PC-3 (cell line): ENCODE measurements around the gene LRP1B. TPM values are rescaled to one million over a fixed set of nuclear protein-coding genes. Genes with fewer than 3 reads are reported as not detected.
A peak's percentile ranks its signal among the peaks of the same experiment; 100 is the strongest.

Source experiments
- ATAC-seq: fragments of 200-7000 bp; cut with Tn5 transposase; 2 replicates; pipeline ENCODE4 v1.9.1; 2020; ENCODE audit warnings: mild to moderate bottlenecking, moderate library complexity
- BruUV-seq: library from RNA; stranded (reverse); fragments of 400-500 nt; replicated peaks from 2 replicates; lab custom pipeline; 2021; lab: Mats Ljungman, UMichigan
- CTCF ChIA-PET: fragments of 300-600 bp; sonication (Branson Sonifier 250); formaldehyde crosslinking; loops from one replicate; lab custom pipeline; 2022; ENCODE audit warnings: antibody characterized with exemption; lab: Charles Lee
- POLR2A ChIA-PET: fragments of 300-600 bp; sonication (Branson Sonifier 250); formaldehyde crosslinking; loops from one replicate; lab custom pipeline; 2022; ENCODE audit warnings: antibody characterized with exemption; ENCODE audit not compliant: unreplicated experiment; lab: Charles Lee
- DNase-seq: peaks from one replicate; pipeline ENCODE4 v3.0.0-alpha.2; 2015
- H2AFZ ChIP-seq: fragments of 300-600 bp; sonication (generic); 2 replicates; pipeline ENCODE4 v1.6.0; 2016; ENCODE audit warnings: antibody characterized with exemption, low read length
- H3F3A ChIP-seq: fragments of 300-600 bp; sonication (generic); one replicate; pipeline ENCODE4 v1.6.0; 2017; ENCODE audit warnings: antibody characterized with exemption, low read length, control low read depth, mild to moderate bottlenecking; ENCODE audit not compliant: unreplicated experiment
- H3K27ac ChIP-seq: fragments of 300-600 bp; sonication (generic); 2 replicates; pipeline ENCODE4 v1.5.1; 2016; ENCODE audit warnings: mild to moderate bottlenecking, low read length
- H3K27me3 ChIP-seq: fragments of 300-600 bp; sonication (generic); 2 replicates; pipeline ENCODE4 v1.6.1; 2016; ENCODE audit warnings: low read length, mixed read lengths
- H3K36me3 ChIP-seq: fragments of 300-600 bp; sonication (generic); 2 replicates; pipeline ENCODE4 v1.6.1; 2016; ENCODE audit warnings: low read depth, mixed run types, low read length, mixed read lengths
- H3K4me1 ChIP-seq: fragments of 300-600 bp; sonication (generic); 2 replicates; pipeline ENCODE4 v1.5.1; 2016; ENCODE audit warnings: low read length; ENCODE audit not compliant: insufficient read depth
- H3K4me2 ChIP-seq: fragments of 300-600 bp; sonication (generic); 2 replicates; pipeline ENCODE4 v1.6.0; 2016; ENCODE audit warnings: low read length
- H3K4me3 ChIP-seq: fragments of 300-600 bp; sonication (generic); 2 replicates; pipeline ENCODE4 v1.5.1; 2016; ENCODE audit warnings: mild to moderate bottlenecking, low read length, mixed read lengths
- H3K79me2 ChIP-seq: fragments of 300-600 bp; sonication (generic); 2 replicates; pipeline ENCODE4 v1.6.1; 2017; ENCODE audit warnings: low read length, mixed read lengths
- H3K9ac ChIP-seq: fragments of 300-600 bp; sonication (generic); 2 replicates; pipeline ENCODE4 v1.6.0; 2016; ENCODE audit warnings: mild to moderate bottlenecking, low read length
- H3K9me2 ChIP-seq: fragments of 300-600 bp; sonication (generic); replicated peaks from 2 replicates; pipeline ENCODE4 v1.6.1; 2016; ENCODE audit warnings: mixed run types, low read length, mixed read lengths
- H3K9me3 ChIP-seq: fragments of 300-600 bp; sonication (generic); 2 replicates; pipeline ENCODE4 v1.6.1; 2016; ENCODE audit warnings: low read length, mixed read lengths
- H4K20me1 ChIP-seq: fragments of 300-600 bp; sonication (generic); 2 replicates; pipeline ENCODE4 v1.6.1; 2016; ENCODE audit warnings: low read length, mixed read lengths
- EZH2 ChIP-seq: fragments of 300-600 bp; sonication (generic); IDR thresholded peaks from one replicate; pipeline ENCODE4 v1.6.1; 2017; ENCODE audit warnings: antibody characterized with exemption, mild to moderate bottlenecking, low read length; ENCODE audit not compliant: unreplicated experiment
- EZH2phosphoT487 ChIP-seq: fragments of 300-600 bp; sonication (generic); IDR thresholded peaks from 2 replicates; pipeline ENCODE4 v1.6.1; 2018; ENCODE audit warnings: mild to moderate bottlenecking, antibody characterized with exemption, low read length, borderline replicate concordance
- intact Hi-C: fragments of 100-400 bp; cut with micrococcal nuclease; formaldehyde crosslinking; loops from 2 replicates; pipeline ENCODE4 v1.9.0; 2023
- total RNA-seq: library from RNA; depleted of rRNA; stranded (reverse); fragments of >200 nt; gene quantifications from 2 replicates; pipeline ENCODE4 v1.2.3, GENCODE V29; 2014
- TF ChIP-seq, protein P1 (sequence below): fragments of 300-600 bp; sonication (generic); conservative IDR thresholded peaks from 2 replicates; pipeline ENCODE4 v1.5.1; 2017; ENCODE audit warnings: antibody characterized with exemption, low read depth, mild to moderate bottlenecking, low read length

Gene LRP1B
- total RNA-seq, 1 experiment from 2014 or later: 0.04 TPM

DNA sequence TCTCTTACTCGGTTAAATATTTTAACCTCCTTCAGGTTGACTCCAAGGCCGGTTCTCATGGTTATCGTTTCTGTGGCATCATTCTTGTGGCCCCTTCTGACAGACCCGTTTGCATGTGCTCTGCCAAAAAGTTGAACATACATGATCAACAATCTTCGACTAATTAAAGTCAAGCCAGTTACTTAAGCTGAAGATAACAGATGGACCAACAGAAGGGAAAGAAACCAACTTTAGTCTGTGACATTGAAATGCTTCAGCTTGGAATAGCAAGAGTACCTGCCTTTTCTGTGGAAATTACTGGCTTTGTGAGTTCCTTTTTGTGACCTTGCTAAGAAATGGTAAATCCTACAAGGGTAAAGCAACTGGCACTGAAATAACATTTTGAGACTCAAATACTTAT, 1429.1 kb downstream of the LRP1B start:
- Histone ChIP-seq H3K4me1 (no peaks in the 10 kb centered on the region), H3K4me3 (no peak overlapping the region), H3K79me2 (no peaks in the 10 kb centered on the region), H3K9ac (no peak overlapping the region), H2AFZ (no peak overlapping the region), H3K27me3 (no peaks in the 10 kb centered on the region), H3F3A (no peaks in the 10 kb centered on the region), H3K9me3 (no peaks in the 10 kb centered on the region), H3K36me3 (no peaks in the 10 kb centered on the region), H3K4me2 (no peak overlapping the region), H4K20me1 (no peaks in the 10 kb centered on the region), H3K9me2 (no peaks in the 10 kb centered on the region), H3K27ac (no peak overlapping the region)
- CTCF ChIA-PET: no interaction called here
- DNase-seq: no peak
- no peak for ATAC-seq
- intact Hi-C loops: no loop called here
- POLR2A ChIA-PET: no interaction called here
- no peak for TF ChIP-seq EZH2phosphoT487
- BruUV-seq: no TSS peak

DNA sequence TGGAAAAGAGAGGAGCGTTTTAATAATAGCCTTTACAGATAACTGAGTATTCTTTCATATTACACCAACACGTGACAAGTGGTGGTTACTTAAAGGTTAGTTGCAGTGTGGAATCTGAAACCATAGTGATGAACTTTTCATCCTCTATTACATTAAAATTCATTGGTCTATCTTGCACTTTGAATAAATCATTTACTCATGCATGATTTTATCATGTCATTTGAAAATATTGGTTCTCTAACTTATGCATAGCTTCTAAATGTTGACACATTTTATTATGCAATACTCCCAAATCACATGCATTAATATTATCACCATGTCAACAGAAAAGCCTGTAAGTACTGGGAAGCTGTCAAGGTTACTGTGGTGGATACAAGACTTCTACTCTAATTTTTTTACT, 1432.2 kb downstream of the LRP1B start:
- ChIA-PET POLR2A (no interaction called here), CTCF (no interaction called here)
- BruUV-seq: no TSS peak
- no peak for TF ChIP-seq EZH2
- TF ChIP-seq EZH2phosphoT487: no peak
- TF ChIP-seq, protein P1, sequence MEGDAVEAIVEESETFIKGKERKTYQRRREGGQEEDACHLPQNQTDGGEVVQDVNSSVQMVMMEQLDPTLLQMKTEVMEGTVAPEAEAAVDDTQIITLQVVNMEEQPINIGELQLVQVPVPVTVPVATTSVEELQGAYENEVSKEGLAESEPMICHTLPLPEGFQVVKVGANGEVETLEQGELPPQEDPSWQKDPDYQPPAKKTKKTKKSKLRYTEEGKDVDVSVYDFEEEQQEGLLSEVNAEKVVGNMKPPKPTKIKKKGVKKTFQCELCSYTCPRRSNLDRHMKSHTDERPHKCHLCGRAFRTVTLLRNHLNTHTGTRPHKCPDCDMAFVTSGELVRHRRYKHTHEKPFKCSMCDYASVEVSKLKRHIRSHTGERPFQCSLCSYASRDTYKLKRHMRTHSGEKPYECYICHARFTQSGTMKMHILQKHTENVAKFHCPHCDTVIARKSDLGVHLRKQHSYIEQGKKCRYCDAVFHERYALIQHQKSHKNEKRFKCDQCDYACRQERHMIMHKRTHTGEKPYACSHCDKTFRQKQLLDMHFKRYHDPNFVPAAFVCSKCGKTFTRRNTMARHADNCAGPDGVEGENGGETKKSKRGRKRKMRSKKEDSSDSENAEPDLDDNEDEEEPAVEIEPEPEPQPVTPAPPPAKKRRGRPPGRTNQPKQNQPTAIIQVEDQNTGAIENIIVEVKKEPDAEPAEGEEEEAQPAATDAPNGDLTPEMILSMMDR: no peak
- intact Hi-C loops: loop anchor here (10.0 kb wide), 1 partner anchor 614 kb away; no protein-coding TSS in a partner anchor
- no peaks in the 10 kb centered on the region for H3K27me3 ChIP-seq
- no peaks in the 10 kb centered on the region for H4K20me1 ChIP-seq
- H3K4me1 ChIP-seq: peaks cover 7% of the 10 kb centered on the region
- H3K36me3 ChIP-seq: no peaks in the 10 kb centered on the region
- H3K79me2 ChIP-seq: no peaks in the 10 kb centered on the region
- H3K9me2 ChIP-seq: no peaks in the 10 kb centered on the region
- no peaks in the 10 kb centered on the region for H3K9me3 ChIP-seq
- DNase-seq (no peak), ATAC-seq (no peak)
- no peak overlapping the region for H3K4me3 ChIP-seq
- H2AFZ ChIP-seq: no peak overlapping the region
- H3K4me2 ChIP-seq: no peak overlapping the region
- H3F3A ChIP-seq: no peaks in the 10 kb centered on the region
- H3K27ac ChIP-seq: no peak overlapping the region
- no peak overlapping the region for H3K9ac ChIP-seq

DNA sequence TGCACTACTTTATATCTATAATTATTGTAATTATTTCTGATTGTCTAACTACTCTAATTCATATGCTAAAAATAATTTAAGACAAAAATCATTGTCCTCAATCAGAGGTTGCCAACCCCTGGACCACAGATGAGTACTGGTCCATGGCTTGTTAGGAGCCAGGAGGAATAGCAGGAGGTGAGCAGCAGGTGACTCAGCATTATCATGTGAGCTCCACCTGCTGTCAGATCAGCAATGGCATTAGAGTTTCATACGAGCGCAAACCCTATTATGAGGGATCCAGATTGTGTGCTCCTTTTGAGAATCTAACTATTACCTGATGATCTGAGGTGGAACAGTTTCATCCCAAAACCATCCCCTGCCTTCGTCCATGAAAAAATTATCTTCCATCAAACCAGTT, 1434.4 kb downstream of the LRP1B start:
- BruUV-seq: no TSS peak
- Histone ChIP-seq H3K4me1 (peaks cover 7% of the 10 kb centered on the region), H3K27ac (no peak overlapping the region), H3K9me3 (no peaks in the 10 kb centered on the region), H3K9ac (no peak overlapping the region), H3K4me2 (no peak overlapping the region), H3F3A (no peaks in the 10 kb centered on the region), H3K27me3 (no peaks in the 10 kb centered on the region), H2AFZ (no peak overlapping the region), H3K79me2 (no peaks in the 10 kb centered on the region), H4K20me1 (no peaks in the 10 kb centered on the region), H3K36me3 (no peaks in the 10 kb centered on the region), H3K9me2 (no peaks in the 10 kb centered on the region), H3K4me3 (no peak overlapping the region)
- POLR2A ChIA-PET: no interaction called here
- TF ChIP-seq EZH2 (no peak), EZH2phosphoT487 (no peak)
- TF ChIP-seq, protein P1: peak; percentile 53
- DNase-seq (peak; percentile 50), ATAC-seq (peak; percentile 51; the same call in 1 of the 2 replicates)
- CTCF ChIA-PET: no interaction called here
- intact Hi-C loops: loop anchor here (10.0 kb wide), 1 partner anchor 612 kb away; no protein-coding TSS in a partner anchor
